HepG2 (cell line): Measurements from ENCODE around the gene RSBN1. TPM values are rescaled to one million over a fixed set of nuclear protein-coding genes. Genes with fewer than 3 reads are reported as not detected.

Source experiments
- ATAC-seq: fragments of 200-7000 bp; cut with Tn5 transposase; 3 replicates; pipeline ENCODE4 v1.9.1; 2020; ENCODE audit warnings: mild to moderate bottlenecking, moderate library complexity
- BruUV-seq: library from RNA; stranded (reverse); fragments of 400-500 nt; replicated peaks from 2 replicates; lab custom pipeline; 2021; lab: Mats Ljungman, UMichigan
- CTCF ChIA-PET: fragments of 300-600 bp; formaldehyde crosslinking; extraction: SDS; loops from one replicate; lab custom pipeline; 2021; ENCODE audit warnings: low total read pairs, inconsistent platforms, low intra/inter-chr PET ratio; lab: Yijun Ruan, JAX
- POLR2A ChIA-PET: fragments of 350-600 bp; sonication (Branson Sonifier 250); formaldehyde crosslinking; loops from one replicate; lab custom pipeline; 2020; ENCODE audit warnings: antibody characterized with exemption, inconsistent platforms; lab: Yijun Ruan, JAX
- DNase-seq: peaks from one replicate; pipeline ENCODE4 v3.0.0-alpha.2; 2015; ENCODE audit warnings: low spot score
- FAIRE-seq: peaks from 3 replicates; lab custom pipeline; 2011; peaks lifted over from hg19 to GRCh38; lab: Jason Lieb, UNC
- H2AFZ ChIP-seq: one replicate; pipeline ENCODE4 v1.6.1; 2011; ENCODE audit warnings: low read length, inconsistent platforms
- H3K27ac ChIP-seq: fragments of 300-600 bp; 3 replicates; pipeline ENCODE4 v1.8.0; 2011; ENCODE audit warnings: mixed run types, mild to moderate bottlenecking, mixed read lengths, low read length, inconsistent platforms; ENCODE audit not compliant: insufficient read depth; ENCODE audit errors: extremely low read length
- H3K27me3 ChIP-seq, 2 experiments: fragments of 200-600 bp in 1 of 2; 2 replicates in 1 of 2; 3 replicates in 1 of 2; pipeline versions ENCODE4 v1.6.0 to v1.8.0; 2011; ENCODE audit warnings: low read length in 2 of 2, mild to moderate bottlenecking in 2 of 2, moderate library complexity in 2 of 2, inconsistent platforms in 1 of 2; ENCODE audit not compliant: insufficient read depth in 2 of 2, control insufficient read depth in 1 of 2
- H3K36me3 ChIP-seq, 2 experiments: fragments of 200-600 bp in 1 of 2; replicated peaks in 1 of 2; 2 replicates in 1 of 2; 3 replicates in 1 of 2; pipeline versions ENCODE4 v1.5.1 to v1.8.0; 2011; ENCODE audit warnings: low read length in 2 of 2, inconsistent platforms in 1 of 2; ENCODE audit not compliant: insufficient read depth in 2 of 2, control insufficient read depth in 1 of 2
- H3K4me1 ChIP-seq: 2 replicates; pipeline ENCODE4 v1.5.1; 2012; ENCODE audit warnings: low read length, inconsistent platforms; ENCODE audit not compliant: insufficient read depth
- H3K4me2 ChIP-seq: 2 replicates; pipeline ENCODE4 v1.6.0; 2011; ENCODE audit warnings: low read depth, low read length, inconsistent platforms
- H3K4me3 ChIP-seq, 3 experiments: fragments of 200-600 bp in 1 of 3; sonication (generic), shearing (Covaris generic) in 1 of 3; replicated peaks in 1 of 3; 2 replicates each; pipeline ENCODE4 v1.5.1; 2011 to 2016; ENCODE audit warnings: low read length in 3 of 3, inconsistent platforms in 2 of 3, low read depth in 2 of 3, mild to moderate bottlenecking in 2 of 3, control low read depth in 1 of 3, mixed read lengths in 1 of 3; ENCODE audit not compliant: insufficient read depth in 1 of 3
- H3K79me2 ChIP-seq: one replicate; pipeline ENCODE4 v1.6.1; 2011; ENCODE audit warnings: low read length, inconsistent platforms; ENCODE audit not compliant: insufficient read depth
- H3K9ac ChIP-seq: 2 replicates; pipeline ENCODE4 v1.6.0; 2011; ENCODE audit warnings: mild to moderate bottlenecking, low read depth, low read length, inconsistent platforms; ENCODE audit not compliant: insufficient read depth
- H3K9me3 ChIP-seq: 2 replicates; pipeline ENCODE4 v1.5.1; 2012; ENCODE audit warnings: mild to moderate bottlenecking, low read length
- H4K20me1 ChIP-seq: 2 replicates; pipeline ENCODE4 v1.6.0; 2011; ENCODE audit warnings: inconsistent platforms, mild to moderate bottlenecking, low read length, moderate library complexity; ENCODE audit not compliant: insufficient read depth
- ELF3 ChIP-seq: IDR thresholded peaks from 2 replicates; pipeline ENCODE4 v1.6.1; 2016; ENCODE audit warnings: missing genetic modification reagents, missing compliant biosample characterization
- FOSL2 ChIP-seq: sonication (generic); formaldehyde crosslinking; IDR thresholded peaks from 2 replicates; pipeline ENCODE4 v1.4.0; 2020; ENCODE audit warnings: missing genetic modification reagents
- FOXA1 ChIP-seq, 2 experiments: fragments of 450-650 bp in 1 of 2; sonication (generic) in 1 of 2; formaldehyde crosslinking in 1 of 2; IDR thresholded peaks; 2 replicates each; pipeline versions ENCODE4 v1.4.0 to v1.6.1; 2016 to 2020; ENCODE audit warnings: missing genetic modification reagents in 1 of 2
- FOXA3 ChIP-seq: IDR thresholded peaks from 2 replicates; pipeline ENCODE4 v1.6.1; 2016; ENCODE audit warnings: missing genetic modification reagents, missing compliant biosample characterization
- FOXK1 ChIP-seq: sonication (generic); formaldehyde crosslinking; IDR thresholded peaks from 2 replicates; pipeline ENCODE4 v1.4.0; 2020; ENCODE audit warnings: low read depth, missing genetic modification reagents, borderline replicate concordance
- HHEX ChIP-seq: IDR thresholded peaks from 2 replicates; pipeline ENCODE4 v1.6.1; 2016; ENCODE audit warnings: control low read depth
- JUND ChIP-seq: sonication (generic); formaldehyde crosslinking; IDR thresholded peaks from 2 replicates; pipeline ENCODE4 v1.8.0; 2022; ENCODE audit warnings: mild to moderate bottlenecking, missing genetic modification reagents
- KLF11 ChIP-seq: IDR thresholded peaks from 2 replicates; pipeline ENCODE4 v1.6.1; 2016; ENCODE audit warnings: missing compliant biosample characterization
- RXRA ChIP-seq: sonication (generic); formaldehyde crosslinking; IDR thresholded peaks from 2 replicates; pipeline ENCODE4 v1.5.1; 2020; ENCODE audit warnings: missing genetic modification reagents
- SAP130 ChIP-seq: IDR thresholded peaks from 2 replicates; pipeline ENCODE4 v1.6.1; 2016; ENCODE audit warnings: low read depth
- SRSF1 ChIP-seq: fragments of 200-400 bp; formaldehyde crosslinking; optimal IDR thresholded peaks from 2 replicates; pipeline ENCODE3; 2017; ENCODE audit warnings: mild to moderate bottlenecking, low read depth, low read length, moderate library complexity
- ZFAT ChIP-seq: sonication (generic); formaldehyde crosslinking; conservative IDR thresholded peaks from 2 replicates; pipeline ENCODE4 v1.8.1; 2023; ENCODE audit warnings: missing genetic modification reagents, inconsistent platforms
- ZFY ChIP-seq: sonication (generic); formaldehyde crosslinking; IDR thresholded peaks from 2 replicates; pipeline ENCODE4 v1.4.0; 2020; ENCODE audit warnings: missing genetic modification reagents
- ZFYVE20 ChIP-seq: sonication (generic); formaldehyde crosslinking; IDR thresholded peaks from 2 replicates; pipeline ENCODE4 v1.8.0; 2023; ENCODE audit warnings: low read depth, mild to moderate bottlenecking, moderate library complexity, missing genetic modification reagents, borderline replicate concordance
- WGBS: methylation state at CpG from one replicate; pipeline ENCODE4 v1.1.6; 2017; ENCODE audit warnings: low lambda C conversion rate; 5-methylcytosine and 5-hydroxymethylcytosine counted together
- in situ Hi-C: cut with HindIII; loops from 2 replicates; pipeline ENCODE4 v1.10.0; 2017; ENCODE audit warnings: low pct_unique_long_range_greater_than_20kb; ENCODE audit not compliant: extremely low pct_ligation_motif_present
- intact Hi-C: fragments of 100-400 bp; cut with micrococcal nuclease; formaldehyde crosslinking; loops from one replicate; pipeline ENCODE4 v1.10.0; 2022; ENCODE audit not compliant: unreplicated experiment
- polyA plus RNA-seq, 8 experiments: library from polyadenylated mRNA; depleted of rRNA in 3 of 8; stranded (reverse) in 7 of 8; unstranded in 1 of 8; fragments of >200 nt; fragmentation: Illumina TruSeq in 4 of 8; extraction: Trizol in 4 of 8; gene quantifications; 2 replicates each; pipeline versions ENCODE4 v1.2.1 to v1.2.3, GENCODE V29; 2011 to 2016; ENCODE audit warnings: low read depth in 4 of 8, missing spikeins in 1 of 8, mixed read lengths in 1 of 8; ENCODE audit not compliant: insufficient read depth in 1 of 8
- total RNA-seq, 5 experiments: library from RNA; depleted of rRNA; stranded (reverse); fragments of >200 nt; fragmentation: Illumina TruSeq; extraction: Trizol; gene quantifications; 2 replicates each; pipeline ENCODE4 v1.2.3, GENCODE V29; 2016; ENCODE audit warnings: low read depth in 1 of 5
- TF ChIP-seq, protein P1 (sequence below): sonication (generic); formaldehyde crosslinking; IDR thresholded peaks from 2 replicates; pipeline ENCODE4 v1.8.0; 2022; ENCODE audit warnings: mild to moderate bottlenecking, missing genetic modification reagents; ENCODE audit not compliant: insufficient replicate concordance
- TF ChIP-seq, protein P2 (sequence below): sonication (generic); formaldehyde crosslinking; IDR thresholded peaks from 2 replicates; pipeline ENCODE4 v1.5.0; 2020; ENCODE audit warnings: mild to moderate bottlenecking, missing genetic modification reagents, borderline replicate concordance
- TF ChIP-seq, protein P3 (sequence below): IDR thresholded peaks from 2 replicates; pipeline ENCODE4 v1.6.1; 2016; ENCODE audit warnings: low read depth
- TF ChIP-seq, protein P4 (sequence below): IDR thresholded peaks from 2 replicates; pipeline ENCODE4 v1.6.1; 2016; ENCODE audit warnings: missing biosample characterization, missing genetic modification reagents, low read depth

The RSBN1 gene
- total and polyA plus RNA-seq, 2 of the 13 experiments (the other 11 are each of a cell fraction or from before 2014, with no cell fraction given) = 8.3 to 10.4 TPM

DNA sequence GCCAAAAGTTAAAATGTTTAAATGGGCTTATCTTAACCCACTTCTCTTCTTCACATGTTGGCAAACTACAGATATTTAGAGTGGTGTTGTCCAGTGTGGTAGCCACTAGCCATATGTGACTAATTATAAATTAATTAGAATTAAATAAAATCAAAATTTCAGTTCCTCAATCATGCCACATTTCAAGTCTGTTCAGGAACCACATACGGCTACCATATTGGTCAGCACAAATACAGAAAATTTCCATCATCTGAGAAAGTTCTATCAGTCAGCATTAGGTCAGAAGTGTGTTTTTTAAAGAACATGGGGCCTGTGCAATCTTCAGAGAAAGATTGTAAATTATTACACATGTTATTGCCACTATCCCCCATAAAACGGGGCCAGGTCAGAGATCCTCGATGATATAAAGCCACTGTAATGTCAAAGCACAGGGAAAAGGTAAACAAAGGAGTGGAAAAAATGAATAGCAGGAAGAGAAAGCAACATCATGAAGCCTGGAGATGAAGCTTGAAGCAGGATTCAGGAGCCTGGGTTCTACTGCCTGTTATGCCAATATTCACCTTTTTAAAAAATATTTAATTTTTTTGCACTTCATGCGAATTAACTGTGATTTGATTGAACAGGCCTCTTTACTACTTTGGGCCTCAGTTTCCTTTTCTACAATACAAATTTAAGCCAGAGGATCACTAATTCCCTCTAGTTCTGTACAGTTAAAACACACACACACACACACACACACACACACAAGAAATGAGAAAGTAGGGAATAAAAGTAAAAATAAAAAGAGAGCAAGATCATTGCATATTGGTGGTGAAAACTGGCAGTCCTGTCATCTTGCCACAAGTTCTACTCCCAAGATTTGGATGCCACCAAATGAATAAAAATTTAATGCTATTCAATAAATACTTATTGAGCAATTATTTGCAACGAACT lies 2.3 kb downstream of the RSBN1 start:
- DNase-seq (peak; percentile 35), FAIRE-seq (no peak), ATAC-seq (no peak)
- Histone ChIP-seq H3K9ac (peak overlapping the region; percentile 94; the same call in 1 of the 2 replicates), H3K4me1 (peaks cover 42% of the 10 kb centered on the region), H3K9me3 (no peaks in the 10 kb centered on the region), H2AFZ (no peak overlapping the region), H3K27ac (no peak overlapping the region), H4K20me1 (peaks cover 31% of the 10 kb centered on the region), H3K4me3 (peak overlapping the region; percentile 76 to 99 (median 88)), H3K4me2 (peak overlapping the region; percentile 78), H3K36me3 (peaks cover 0 to 4% of the 10 kb centered on the region in 2 experiments; a peak in 1 of 5 replicates), H3K79me2 (peaks cover 68% of the 10 kb centered on the region), H3K27me3 (no peaks in the 10 kb centered on the region; a peak in 1 of 5 replicates)
- POLR2A ChIA-PET = no interaction called here
- in situ Hi-C loops = no loop called here
- no TSS peak for BruUV-seq
- CTCF ChIA-PET = no interaction called here
- intact Hi-C loops = no loop called here
- WGBS = 27% methylated on average over 5 of the region's 5 CpGs
- TF ChIP-seq, protein P1, sequence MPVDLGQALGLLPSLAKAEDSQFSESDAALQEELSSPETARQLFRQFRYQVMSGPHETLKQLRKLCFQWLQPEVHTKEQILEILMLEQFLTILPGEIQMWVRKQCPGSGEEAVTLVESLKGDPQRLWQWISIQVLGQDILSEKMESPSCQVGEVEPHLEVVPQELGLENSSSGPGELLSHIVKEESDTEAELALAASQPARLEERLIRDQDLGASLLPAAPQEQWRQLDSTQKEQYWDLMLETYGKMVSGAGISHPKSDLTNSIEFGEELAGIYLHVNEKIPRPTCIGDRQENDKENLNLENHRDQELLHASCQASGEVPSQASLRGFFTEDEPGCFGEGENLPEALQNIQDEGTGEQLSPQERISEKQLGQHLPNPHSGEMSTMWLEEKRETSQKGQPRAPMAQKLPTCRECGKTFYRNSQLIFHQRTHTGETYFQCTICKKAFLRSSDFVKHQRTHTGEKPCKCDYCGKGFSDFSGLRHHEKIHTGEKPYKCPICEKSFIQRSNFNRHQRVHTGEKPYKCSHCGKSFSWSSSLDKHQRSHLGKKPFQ (CRISPR knock-in tag) = no peak
- TF ChIP-seq JUND (CRISPR knock-in tag) = no peak
- TF ChIP-seq KLF11 (CRISPR knock-in tag) = no peak
- TF ChIP-seq, protein P2, sequence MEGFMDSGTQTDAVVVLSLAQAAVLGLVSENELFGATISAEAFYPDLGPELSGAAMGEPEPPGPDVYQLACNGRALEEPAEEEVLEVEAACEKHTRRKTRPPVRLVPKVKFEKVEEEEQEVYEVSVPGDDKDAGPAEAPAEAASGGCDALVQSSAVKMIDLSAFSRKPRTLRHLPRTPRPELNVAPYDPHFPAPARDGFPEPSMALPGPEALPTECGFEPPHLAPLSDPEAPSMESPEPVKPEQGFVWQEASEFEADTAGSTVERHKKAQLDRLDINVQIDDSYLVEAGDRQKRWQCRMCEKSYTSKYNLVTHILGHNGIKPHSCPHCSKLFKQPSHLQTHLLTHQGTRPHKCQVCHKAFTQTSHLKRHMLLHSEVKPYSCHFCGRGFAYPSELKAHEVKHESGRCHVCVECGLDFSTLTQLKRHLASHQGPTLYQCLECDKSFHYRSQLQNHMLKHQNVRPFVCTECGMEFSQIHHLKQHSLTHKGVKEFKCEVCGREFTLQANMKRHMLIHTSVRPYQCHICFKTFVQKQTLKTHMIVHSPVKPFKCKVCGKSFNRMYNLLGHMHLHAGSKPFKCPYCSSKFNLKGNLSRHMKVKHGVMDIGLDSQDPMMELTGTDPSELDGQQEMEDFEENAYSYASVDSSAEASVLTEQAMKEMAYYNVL (CRISPR knock-in tag) = no peak
- TF ChIP-seq, protein P3, sequence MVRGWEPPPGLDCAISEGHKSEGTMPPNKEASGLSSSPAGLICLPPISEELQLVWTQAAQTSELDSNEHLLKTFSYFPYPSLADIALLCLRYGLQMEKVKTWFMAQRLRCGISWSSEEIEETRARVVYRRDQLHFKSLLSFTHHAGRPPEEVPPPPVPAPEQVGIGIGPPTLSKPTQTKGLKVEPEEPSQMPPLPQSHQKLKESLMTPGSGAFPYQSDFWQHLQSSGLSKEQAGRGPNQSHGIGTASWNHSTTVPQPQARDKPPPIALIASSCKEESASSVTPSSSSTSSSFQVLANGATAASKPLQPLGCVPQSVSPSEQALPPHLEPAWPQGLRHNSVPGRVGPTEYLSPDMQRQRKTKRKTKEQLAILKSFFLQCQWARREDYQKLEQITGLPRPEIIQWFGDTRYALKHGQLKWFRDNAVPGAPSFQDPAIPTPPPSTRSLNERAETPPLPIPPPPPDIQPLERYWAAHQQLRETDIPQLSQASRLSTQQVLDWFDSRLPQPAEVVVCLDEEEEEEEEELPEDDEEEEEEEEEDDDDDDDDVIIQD = peak; percentile 26; the same call in 1 of the 2 replicates
- no peak for TF ChIP-seq ZFYVE20 (CRISPR knock-in tag)
- TF ChIP-seq SRSF1 = no peak
- TF ChIP-seq HHEX (CRISPR knock-in tag) = no peak
- TF ChIP-seq FOXA1 (IDR thresholded peaks at IDR 0.05) = no peak
- TF ChIP-seq FOXA1 (CRISPR knock-in tag; IDR thresholded peaks at IDR 0.05) = peak; percentile 61
- TF ChIP-seq FOSL2 (CRISPR knock-in tag) = 0 out of 2 replicates have a peak, but pooled peaks have one; percentile 7
- TF ChIP-seq FOXK1 = no peak
- no peak for TF ChIP-seq ELF3 (CRISPR knock-in tag)
- TF ChIP-seq SAP130 (CRISPR knock-in tag) = peak; percentile 73
- no peak for TF ChIP-seq ZFY (CRISPR knock-in tag)
- TF ChIP-seq FOXA3 (CRISPR knock-in tag) = peak; percentile 63
- TF ChIP-seq RXRA (CRISPR knock-in tag) = no peak
- TF ChIP-seq, protein P4, sequence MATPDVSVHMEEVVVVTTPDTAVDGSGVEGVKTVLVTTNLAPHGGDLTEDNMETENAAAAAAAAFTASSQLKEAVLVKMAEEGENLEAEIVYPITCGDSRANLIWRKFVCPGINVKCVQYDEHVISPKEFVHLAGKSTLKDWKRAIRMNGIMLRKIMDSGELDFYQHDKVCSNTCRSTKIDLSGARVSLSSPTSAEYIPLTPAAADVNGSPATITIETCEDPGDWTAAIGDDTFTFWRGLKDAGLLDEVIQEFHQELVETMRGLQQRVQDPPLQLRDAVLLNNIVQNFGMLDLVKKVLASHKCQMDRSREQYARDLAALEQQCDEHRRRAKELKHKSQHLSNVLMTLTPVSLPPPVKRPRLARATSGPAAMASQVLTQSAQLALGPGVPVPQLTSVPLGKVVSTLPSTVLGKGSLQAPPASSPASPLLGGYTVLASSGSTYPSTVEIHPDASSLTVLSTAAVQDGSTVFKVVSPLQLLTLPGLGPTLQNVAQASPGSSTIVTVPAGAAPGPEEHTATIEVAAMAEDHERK (CRISPR knock-in tag) = no peak
- TF ChIP-seq ZFAT = no peak
